Effector memory CD4-positive, alpha-beta T cell (primary cell): ENCODE data around the gene FAAH.
A peak's percentile ranks its signal among the peaks of the same experiment; 100 is the strongest.

Experiments
- DNase-seq, 3 donors: peaks; one replicate each; pipeline ENCODE4 v3.0.0-alpha.2; 2020
- H3K27ac ChIP-seq: 2 replicates; pipeline ENCODE4 v1.7.0; 2013; ENCODE audit warnings: mild to moderate bottlenecking, low read length, moderate library complexity; ENCODE audit not compliant: insufficient read depth, poor library complexity, severe bottlenecking
- H3K27me3 ChIP-seq: replicated peaks from 2 replicates; pipeline ENCODE4 v1.7.0; 2013; ENCODE audit warnings: mild to moderate bottlenecking, low read length; ENCODE audit not compliant: insufficient read depth, control insufficient read depth, poor library complexity, severe bottlenecking
- H3K36me3 ChIP-seq: 2 replicates; pipeline ENCODE4 v1.7.0; 2013; ENCODE audit warnings: mild to moderate bottlenecking, low read length, moderate library complexity; ENCODE audit not compliant: control insufficient read depth, insufficient read depth
- H3K4me1 ChIP-seq: 2 replicates; pipeline ENCODE4 v1.7.0; 2013; ENCODE audit warnings: low read length, mild to moderate bottlenecking; ENCODE audit not compliant: control insufficient read depth, insufficient read depth, poor library complexity, severe bottlenecking
- H3K4me3 ChIP-seq: 2 replicates; pipeline ENCODE4 v1.7.0; 2013; ENCODE audit warnings: low read length, low read depth, mild to moderate bottlenecking; ENCODE audit not compliant: insufficient read depth, poor library complexity, severe bottlenecking
- H3K9me3 ChIP-seq: 2 replicates; pipeline ENCODE4 v1.7.0; 2013; ENCODE audit warnings: mild to moderate bottlenecking, low read length, moderate library complexity; ENCODE audit not compliant: control insufficient read depth

The FAAH gene

GRCh38 chr1:46432781-46433327, 38.7 kb downstream of the FAAH start:
- Histone ChIP-seq H3K9me3 (no peaks in the 10 kb centered on the region), H3K27me3 (no peaks in the 10 kb centered on the region), H3K4me1 (no peaks in the 10 kb centered on the region), H3K36me3 (no peaks in the 10 kb centered on the region), H3K27ac (no peak overlapping the region), H3K4me3 (no peak overlapping the region)
- DNase-seq, result no peak

DNA sequence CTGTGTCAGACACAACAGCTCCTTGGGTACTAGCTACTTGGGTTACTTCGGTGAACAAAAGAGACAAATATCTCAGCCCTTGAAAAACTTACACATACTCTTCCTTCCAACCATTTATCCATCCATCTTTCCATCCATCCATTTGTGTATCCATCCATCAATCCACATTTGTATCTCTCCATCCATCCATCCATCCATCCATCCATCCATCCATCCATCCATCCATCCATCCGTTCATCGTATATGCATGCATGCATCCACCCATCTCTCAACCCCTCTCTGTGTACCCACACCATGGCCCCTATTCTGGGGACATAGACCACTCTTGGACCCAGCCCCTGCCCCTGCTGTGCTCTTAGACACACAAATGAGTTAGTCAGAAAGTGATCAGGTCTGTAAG, 40.2 kb downstream of the FAAH start:
- Histone ChIP-seq H3K36me3 (no peaks in the 10 kb centered on the region), H3K27ac (no peak overlapping the region), H3K4me3 (no peak overlapping the region), H3K9me3 (no peaks in the 10 kb centered on the region), H3K4me1 (no peaks in the 10 kb centered on the region), H3K27me3 (no peaks in the 10 kb centered on the region)
- no peak for DNase-seq

DNA sequence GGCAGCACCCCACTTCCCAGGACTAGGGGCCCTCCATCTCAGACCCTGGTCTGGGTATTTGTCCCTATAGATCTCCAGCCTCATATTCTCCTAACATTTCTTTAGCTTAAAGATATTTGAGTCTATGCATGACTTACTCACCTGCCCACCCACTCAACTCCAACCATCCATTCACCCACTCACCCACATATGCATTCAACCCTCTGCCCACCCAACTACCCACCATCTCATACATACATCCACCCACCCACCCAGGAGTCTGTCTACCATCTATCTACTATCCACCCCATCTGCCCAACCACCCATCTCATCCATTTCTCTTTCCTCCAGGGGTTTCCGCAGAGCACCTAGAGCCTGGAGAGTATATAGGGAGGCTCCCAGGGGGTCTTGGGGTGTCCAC, 42.7 kb downstream of the FAAH start:
- Histone ChIP-seq H3K4me1 (no peaks in the 10 kb centered on the region), H3K27me3 (no peaks in the 10 kb centered on the region), H3K36me3 (no peaks in the 10 kb centered on the region), H3K9me3 (no peaks in the 10 kb centered on the region), H3K27ac (no peak overlapping the region), H3K4me3 (no peak overlapping the region)
- DNase-seq, result no peak

- no peaks in the 10 kb centered on the region for H3K27me3 ChIP-seq
- H3K36me3 ChIP-seq, result no peaks in the 10 kb centered on the region
- peaks cover 4% of the 10 kb centered on the region for H3K4me1 ChIP-seq
- no peak overlapping the region for H3K4me3 ChIP-seq
- H3K9me3 ChIP-seq, result no peaks in the 10 kb centered on the region
- H3K27ac ChIP-seq, result no peak overlapping the region
- DNase-seq, result no peak
Observed at GRCh38 chr1:46437723-46438122, 43.6 kb downstream of the FAAH start.

GRCh38 chr1:46438346-46438745, 44.2 kb downstream of the FAAH start:
- Histone ChIP-seq H3K4me3 (no peak overlapping the region), H3K4me1 (peaks cover 6% of the 10 kb centered on the region), H3K36me3 (no peaks in the 10 kb centered on the region), H3K27ac (no peak overlapping the region), H3K9me3 (no peaks in the 10 kb centered on the region), H3K27me3 (no peaks in the 10 kb centered on the region)
- DNase-seq, result no peak

GRCh38 chr1:46440478-46440877, 46.4 kb downstream of the FAAH start:
- Histone ChIP-seq H3K27ac (no peak overlapping the region), H3K4me3 (no peak overlapping the region), H3K4me1 (peaks cover 6% of the 10 kb centered on the region), H3K27me3 (no peaks in the 10 kb centered on the region), H3K36me3 (no peaks in the 10 kb centered on the region), H3K9me3 (no peaks in the 10 kb centered on the region)
- DNase-seq, result no peak

DNA sequence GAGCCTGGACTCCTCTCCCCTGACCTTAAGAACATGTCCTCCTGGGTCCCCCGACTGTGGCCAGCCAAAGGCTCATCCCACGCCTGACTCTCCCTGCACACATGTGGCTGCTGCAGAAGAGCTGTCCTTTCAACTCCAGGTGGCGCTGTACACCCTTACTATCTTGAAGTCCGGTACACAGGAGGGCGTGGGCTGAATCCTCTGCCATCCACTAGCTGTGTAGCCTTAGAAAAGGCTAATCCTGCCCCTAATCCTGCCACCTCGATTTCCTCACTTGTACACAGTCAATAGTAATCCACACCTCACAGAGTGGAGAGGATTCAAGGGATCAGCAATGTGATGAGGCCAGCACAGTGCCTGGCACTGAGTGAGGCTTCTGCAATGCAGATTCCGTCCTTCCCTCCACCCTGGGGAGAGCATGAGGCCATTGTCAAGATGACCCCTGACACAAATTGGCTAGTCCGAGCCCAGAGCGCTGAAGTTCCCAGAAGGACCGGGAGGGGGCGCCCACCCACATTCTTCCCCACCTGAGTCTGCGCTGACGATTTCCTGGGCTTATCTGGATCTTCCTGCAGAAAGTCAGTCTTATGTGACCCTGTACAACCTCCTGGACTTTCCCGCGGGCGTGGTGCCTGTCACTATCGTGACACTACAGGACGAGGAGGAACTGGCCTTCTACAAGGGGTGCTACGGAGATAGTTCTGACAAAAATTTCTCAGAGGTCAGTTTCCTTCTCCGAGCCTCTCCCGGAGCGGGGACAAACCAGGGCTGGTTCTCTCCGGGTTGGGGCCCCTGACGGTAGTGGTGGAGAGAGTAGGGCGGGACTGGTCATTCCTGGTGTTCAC, 48.4 kb downstream of the FAAH start:
- DNase-seq, result peak; percentile 19 to 49 (median 37)
- Histone ChIP-seq H3K27ac (no peak overlapping the region), H3K27me3 (peaks cover 10% of the 10 kb centered on the region), H3K4me1 (peaks cover 6% of the 10 kb centered on the region), H3K9me3 (no peaks in the 10 kb centered on the region), H3K4me3 (peak overlapping the region; percentile 22), H3K36me3 (no peaks in the 10 kb centered on the region)

DNA sequence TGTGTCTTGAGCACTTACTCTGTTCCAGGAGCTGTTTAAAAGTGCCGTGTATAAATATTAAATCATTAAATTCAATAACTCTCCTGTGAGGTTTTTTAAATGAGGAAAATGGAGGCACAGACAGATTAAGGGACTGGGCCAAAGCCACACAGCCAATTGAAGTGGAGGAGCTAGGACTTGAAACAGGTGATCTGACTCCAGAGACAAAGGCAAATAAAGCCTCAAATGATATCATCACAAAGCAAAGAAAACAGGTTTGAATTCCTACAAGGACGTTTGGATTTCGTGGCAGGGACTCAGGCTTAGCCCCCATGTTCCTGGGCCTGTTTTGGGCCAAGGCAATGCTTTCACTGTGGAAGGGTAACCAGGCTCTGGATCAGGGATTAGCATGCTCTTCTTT, 50.3 kb downstream of the FAAH start:
- peaks cover 12% of the 10 kb centered on the region for H3K4me1 ChIP-seq
- peaks cover 26% of the 10 kb centered on the region for H3K27me3 ChIP-seq
- DNase-seq, result no peak

DNA sequence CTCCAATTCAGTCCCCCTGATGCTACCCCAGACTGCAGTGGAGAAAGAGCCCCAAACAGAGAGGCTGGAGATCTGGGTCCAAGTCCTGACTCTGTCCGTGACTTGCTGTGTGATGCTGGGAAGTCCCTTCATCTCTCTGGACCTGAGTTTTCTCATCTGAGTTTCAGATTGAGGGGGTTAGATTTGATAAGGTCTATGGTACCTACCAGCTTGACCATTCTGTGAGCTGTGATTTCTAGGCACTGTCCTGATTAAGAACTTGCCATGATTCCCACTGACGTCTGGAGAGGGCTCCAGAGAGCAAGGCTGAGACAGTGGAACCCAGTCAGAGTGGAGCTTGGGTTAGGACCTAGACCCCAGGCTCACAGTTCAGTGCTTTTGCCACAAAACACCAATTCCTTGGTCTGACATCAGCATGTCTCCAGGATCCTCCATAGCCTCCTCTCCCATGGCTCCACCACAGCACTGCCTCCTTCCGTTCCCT, 51.7 kb downstream of the FAAH start:
- Histone ChIP-seq H3K9me3 (no peaks in the 10 kb centered on the region), H3K4me3 (no peak overlapping the region), H3K27ac (no peak overlapping the region), H3K36me3 (no peaks in the 10 kb centered on the region), H3K27me3 (peaks cover 26% of the 10 kb centered on the region), H3K4me1 (peaks cover 12% of the 10 kb centered on the region)
- no peak for DNase-seq

More for the DNA sequence above, 50.3 kb downstream of the FAAH start:
- Histone ChIP-seq H3K4me3 (no peak overlapping the region), H3K27ac (no peak overlapping the region), H3K9me3 (no peaks in the 10 kb centered on the region), H3K36me3 (no peaks in the 10 kb centered on the region)
